Measurements from ENCODE around the gene ATG13. TPM values are rescaled to one million over a fixed set of nuclear protein-coding genes. Genes with fewer than 3 reads are reported as not detected.

ATG13 gene
- total and polyA plus RNA-seq, 2 experiments from 2014 or later = 32.9 to 71.1 TPM

- no peaks in the 10 kb centered on the region for H3K4me1 ChIP-seq (ENCODE audit: insufficient read depth)
- H3K27ac Mint-ChIP-seq = no peak overlapping the region
- no peak for DNase-seq (ENCODE audit: low spot score)
- no peaks in the 10 kb centered on the region for H3K27me3 ChIP-seq (ENCODE audit: insufficient read depth)
- no peaks in the 10 kb centered on the region for H3K9me3 Mint-ChIP-seq
- H3K4me3 ChIP-seq = no peak overlapping the region
- H3K4me3 Mint-ChIP-seq = no peak overlapping the region
- ATAC-seq = no peak
- peaks cover 4% of the 10 kb centered on the region; the same call in 1 of the 3 replicates for H3K36me3 Mint-ChIP-seq (ENCODE audit: low read depth)
- H4K20me1 ChIP-seq (replicated peaks; ENCODE audit: insufficient read depth) = no peaks in the 10 kb centered on the region
- no peak overlapping the region for H2AFZ ChIP-seq
- H3K79me2 ChIP-seq (replicated peaks; ENCODE audit: insufficient read depth) = 0 out of 2 replicates have a peak, but pooled peaks cover 3% of the 10 kb centered on the region
- H3K27ac ChIP-seq (ENCODE audit: low read depth) = no peak overlapping the region
- no peaks in the 10 kb centered on the region for H3F3A ChIP-seq (replicated peaks; ENCODE audit: low read depth)
- H3K4me1 Mint-ChIP-seq = peaks cover 7% of the 10 kb centered on the region; the same call in 1 of the 3 replicates
- H3K9me2 ChIP-seq (ENCODE audit: insufficient read depth) = no peaks in the 10 kb centered on the region
- H3K36me3 ChIP-seq (ENCODE audit: insufficient read depth) = no peaks in the 10 kb centered on the region
- H3K27me3 Mint-ChIP-seq (ENCODE audit: insufficient read depth, low read depth, poor library complexity) = peaks cover 1% of the 10 kb centered on the region
- TF ChIP-seq EZH2 (IDR thresholded peaks at IDR 0.05; ENCODE audit: low read depth, unreplicated experiment) (no peak), ZNF331 (CRISPR knock-in tag; IDR thresholded peaks at IDR 0.05; ENCODE audit: low read depth) (no peak), POLR2AphosphoS5 (IDR thresholded peaks at IDR 0.05; ENCODE audit: low read depth) (no peak), JUNB (IDR thresholded peaks at IDR 0.05; ENCODE audit: unreplicated experiment) (no peak), ZNF114 (CRISPR knock-in tag; IDR thresholded peaks at IDR 0.05) (no peak), ZNF462 (CRISPR knock-in tag; IDR thresholded peaks at IDR 0.05) (no peak), EZH2phosphoT487 (IDR thresholded peaks at IDR 0.05; ENCODE audit: unreplicated experiment) (no peak), STAT1 (IDR thresholded peaks at IDR 0.05; ENCODE audit: unreplicated experiment) (no peak), CTCF (conservative IDR thresholded peaks at IDR 0.05; ENCODE audit: low read depth in 2 of 2) (no peak), NANOG (IDR thresholded peaks at IDR 0.05; ENCODE audit: borderline replicate concordance) (no peak), ETS1 (IDR thresholded peaks at IDR 0.05) (no peak), REST (IDR thresholded peaks at IDR 0.05; ENCODE audit: unreplicated experiment) (no peak), CREB1 (CRISPR knock-in tag; IDR thresholded peaks at IDR 0.05; ENCODE audit: low read depth) (no peak)
- H3K4me2 ChIP-seq = no peak overlapping the region
These were observed 76.3 kb downstream of the ATG13 start for GRCh38 chr11:46693597-46694012.
